ENCODE data around the gene COX4I2.

DNA sequence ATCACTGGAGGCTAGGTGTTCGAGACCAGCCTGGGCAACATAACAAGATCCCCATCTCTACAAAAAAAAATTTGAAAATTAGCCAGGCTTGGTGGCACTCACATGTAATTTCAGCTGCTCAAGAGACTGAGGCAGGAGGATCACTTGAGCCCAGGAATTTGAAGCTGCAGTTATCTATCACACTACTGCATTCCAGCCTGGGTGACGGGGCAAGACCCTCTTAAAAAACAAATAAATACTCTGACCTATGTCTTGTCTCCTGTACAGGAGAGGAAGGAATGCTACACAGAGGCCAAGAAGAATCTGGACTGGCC, 25.8 kb downstream of the COX4I2 start:
- TF ChIP-seq, protein P1, sequence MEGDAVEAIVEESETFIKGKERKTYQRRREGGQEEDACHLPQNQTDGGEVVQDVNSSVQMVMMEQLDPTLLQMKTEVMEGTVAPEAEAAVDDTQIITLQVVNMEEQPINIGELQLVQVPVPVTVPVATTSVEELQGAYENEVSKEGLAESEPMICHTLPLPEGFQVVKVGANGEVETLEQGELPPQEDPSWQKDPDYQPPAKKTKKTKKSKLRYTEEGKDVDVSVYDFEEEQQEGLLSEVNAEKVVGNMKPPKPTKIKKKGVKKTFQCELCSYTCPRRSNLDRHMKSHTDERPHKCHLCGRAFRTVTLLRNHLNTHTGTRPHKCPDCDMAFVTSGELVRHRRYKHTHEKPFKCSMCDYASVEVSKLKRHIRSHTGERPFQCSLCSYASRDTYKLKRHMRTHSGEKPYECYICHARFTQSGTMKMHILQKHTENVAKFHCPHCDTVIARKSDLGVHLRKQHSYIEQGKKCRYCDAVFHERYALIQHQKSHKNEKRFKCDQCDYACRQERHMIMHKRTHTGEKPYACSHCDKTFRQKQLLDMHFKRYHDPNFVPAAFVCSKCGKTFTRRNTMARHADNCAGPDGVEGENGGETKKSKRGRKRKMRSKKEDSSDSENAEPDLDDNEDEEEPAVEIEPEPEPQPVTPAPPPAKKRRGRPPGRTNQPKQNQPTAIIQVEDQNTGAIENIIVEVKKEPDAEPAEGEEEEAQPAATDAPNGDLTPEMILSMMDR (IDR thresholded peaks at IDR 0.05) = no peak
- no peak for TF ChIP-seq EP300 (IDR thresholded peaks at IDR 0.05)
- TF ChIP-seq POLR2AphosphoS5 (IDR thresholded peaks at IDR 0.05) = no peak
- TF ChIP-seq POLR2A (IDR thresholded peaks at IDR 0.05) = no peak
